Stomach (tissue), 4 donors: Measurements from ENCODE around the gene ARHGAP10.

Source experiments
- EP300 ChIP-seq: sonication (generic); formaldehyde crosslinking; IDR thresholded peaks from one replicate; pipeline ENCODE4 v1.6.1; 2017; ENCODE audit warnings: antibody characterized with exemption
- POLR2AphosphoS5 ChIP-seq, 3 donors: sonication (generic); formaldehyde crosslinking; IDR thresholded peaks; one replicate each; pipeline ENCODE4 v1.6.1; 2016; ENCODE audit warnings: antibody characterized with exemption in 3 of 3
- TF ChIP-seq, protein P1 (sequence below), 7 experiments: fragments of 450-650 bp in 4 of 7; fragments of 200-600 bp in 3 of 7; sonication (generic) in 3 of 7; IDR thresholded peaks; one replicate each; pipeline ENCODE4 v1.5.1; 2016 to 2019; ENCODE audit warnings: antibody characterized with exemption in 7 of 7, control low read depth in 2 of 7, mild to moderate bottlenecking in 1 of 7

- TF ChIP-seq EP300 (no peak), POLR2AphosphoS5 (IDR thresholded peaks at IDR 0.05) (no peak)
- TF ChIP-seq, protein P1, sequence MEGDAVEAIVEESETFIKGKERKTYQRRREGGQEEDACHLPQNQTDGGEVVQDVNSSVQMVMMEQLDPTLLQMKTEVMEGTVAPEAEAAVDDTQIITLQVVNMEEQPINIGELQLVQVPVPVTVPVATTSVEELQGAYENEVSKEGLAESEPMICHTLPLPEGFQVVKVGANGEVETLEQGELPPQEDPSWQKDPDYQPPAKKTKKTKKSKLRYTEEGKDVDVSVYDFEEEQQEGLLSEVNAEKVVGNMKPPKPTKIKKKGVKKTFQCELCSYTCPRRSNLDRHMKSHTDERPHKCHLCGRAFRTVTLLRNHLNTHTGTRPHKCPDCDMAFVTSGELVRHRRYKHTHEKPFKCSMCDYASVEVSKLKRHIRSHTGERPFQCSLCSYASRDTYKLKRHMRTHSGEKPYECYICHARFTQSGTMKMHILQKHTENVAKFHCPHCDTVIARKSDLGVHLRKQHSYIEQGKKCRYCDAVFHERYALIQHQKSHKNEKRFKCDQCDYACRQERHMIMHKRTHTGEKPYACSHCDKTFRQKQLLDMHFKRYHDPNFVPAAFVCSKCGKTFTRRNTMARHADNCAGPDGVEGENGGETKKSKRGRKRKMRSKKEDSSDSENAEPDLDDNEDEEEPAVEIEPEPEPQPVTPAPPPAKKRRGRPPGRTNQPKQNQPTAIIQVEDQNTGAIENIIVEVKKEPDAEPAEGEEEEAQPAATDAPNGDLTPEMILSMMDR (IDR thresholded peaks at IDR 0.05) = no peak
These were observed 6.2 kb upstream of the ARHGAP10 start for GRCh38 chr4:147725673-147726072.
